PC-9 (cell line): ENCODE results near the gene SEC23B. TPM values are rescaled to one million over a fixed set of nuclear protein-coding genes. Genes with fewer than 3 reads are reported as not detected.

Experiments used
- BruUV-seq: library from RNA; stranded (reverse); fragments of 400-500 nt; replicated peaks from 2 replicates; lab custom pipeline; 2021; lab: Mats Ljungman, UMichigan
- CTCF ChIA-PET: fragments of 300-600 bp; sonication (Branson Sonifier 250); formaldehyde crosslinking; loops from one replicate; lab custom pipeline; 2022; ENCODE audit warnings: antibody characterized with exemption; lab: Charles Lee
- POLR2A ChIA-PET: fragments of 300-600 bp; sonication (Branson Sonifier 250); formaldehyde crosslinking; loops from one replicate; lab custom pipeline; 2022; ENCODE audit warnings: antibody characterized with exemption; ENCODE audit not compliant: unreplicated experiment; lab: Charles Lee
- DNase-seq, 2 experiments: peaks; one replicate each; pipeline versions ENCODE4 v3.0.0 to v3.0.0-alpha.2; 2015 to 2022; ENCODE audit warnings: mixed read lengths in 1 of 2
- H2AFZ ChIP-seq: fragments of 200-600 bp; sonication (generic); 2 replicates; pipeline ENCODE4 v1.8.1; 2017; ENCODE audit warnings: antibody characterized with exemption
- H3F3A ChIP-seq: fragments of 200-600 bp; sonication (generic); 2 replicates; pipeline ENCODE4 v1.8.1; 2017; ENCODE audit warnings: antibody characterized with exemption, mild to moderate bottlenecking, low read depth; ENCODE audit not compliant: insufficient read depth
- H3K27ac ChIP-seq: fragments of 200-600 bp; sonication (generic); 2 replicates; pipeline ENCODE4 v1.6.1; 2016; ENCODE audit warnings: mixed run types
- H3K27me3 ChIP-seq: fragments of 200-600 bp; sonication (generic); 2 replicates; pipeline ENCODE4 v1.6.1; 2016; ENCODE audit warnings: low read depth, mixed run types; ENCODE audit not compliant: insufficient read depth
- H3K36me3 ChIP-seq: fragments of 200-600 bp; sonication (generic); 2 replicates; pipeline ENCODE4 v1.6.1; 2016; ENCODE audit warnings: low read depth, mixed run types
- H3K4me1 ChIP-seq: fragments of 200-600 bp; sonication (generic); replicated peaks from 2 replicates; pipeline ENCODE4 v1.6.1; 2016; ENCODE audit warnings: mixed run types; ENCODE audit not compliant: insufficient read depth
- H3K4me2 ChIP-seq: fragments of 200-600 bp; sonication (generic); 2 replicates; pipeline ENCODE4 v1.6.1; 2017; ENCODE audit warnings: mixed run types
- H3K4me3 ChIP-seq: fragments of 200-600 bp; sonication (generic); 2 replicates; pipeline ENCODE4 v1.6.1; 2016; ENCODE audit warnings: mixed run types
- H3K79me2 ChIP-seq: fragments of 200-600 bp; sonication (generic); 2 replicates; pipeline ENCODE4 v1.6.1; 2017; ENCODE audit warnings: low read depth, mixed run types
- H3K9me2 ChIP-seq: fragments of 200-600 bp; sonication (generic); 2 replicates; pipeline ENCODE4 v1.8.1; 2017; ENCODE audit warnings: mild to moderate bottlenecking; ENCODE audit not compliant: insufficient read depth
- H3K9me3 ChIP-seq: fragments of 200-600 bp; sonication (generic); 2 replicates; pipeline ENCODE4 v1.8.1; 2016; ENCODE audit warnings: low read depth; ENCODE audit not compliant: insufficient read depth
- H4K20me1 ChIP-seq: fragments of 200-600 bp; sonication (generic); 2 replicates; pipeline ENCODE4 v1.8.1; 2017; ENCODE audit not compliant: insufficient read depth
- EZH2 ChIP-seq: fragments of 200-600 bp; sonication (generic); IDR thresholded peaks from 2 replicates; pipeline ENCODE4 v1.8.0; 2017; ENCODE audit warnings: antibody characterized with exemption, low read depth
- intact Hi-C: fragments of 100-400 bp; cut with micrococcal nuclease; formaldehyde crosslinking; loops from one replicate; pipeline ENCODE4 v1.10.0; 2022; ENCODE audit not compliant: unreplicated experiment
- total RNA-seq: library from RNA; stranded (reverse); gene quantifications from 2 replicates; pipeline ENCODE4 v1.2.3, GENCODE V29; 2021
- TF ChIP-seq, protein P1 (sequence below): fragments of 200-600 bp; sonication (generic); conservative IDR thresholded peaks from 2 replicates; pipeline ENCODE4 v1.6.1; 2017; ENCODE audit warnings: mixed run types, antibody characterized with exemption, mild to moderate bottlenecking, moderate library complexity

SEC23B gene
- total RNA-seq, 1 experiment from 2014 or later = 78.5 TPM

GRCh38 chr20:18533491-18533890 is 25.8 kb downstream of the SEC23B start:
- Histone ChIP-seq H3K9me3 (no peaks in the 10 kb centered on the region), H4K20me1 (no peaks in the 10 kb centered on the region), H3K4me3 (no peak overlapping the region), H3K9me2 (no peaks in the 10 kb centered on the region), H3K79me2 (no peaks in the 10 kb centered on the region), H3F3A (no peaks in the 10 kb centered on the region), H3K36me3 (peaks cover 35% of the 10 kb centered on the region), H3K27ac (no peak overlapping the region), H2AFZ (no peak overlapping the region), H3K4me2 (no peak overlapping the region), H3K27me3 (no peaks in the 10 kb centered on the region), H3K4me1 (no peaks in the 10 kb centered on the region)
- intact Hi-C loops = no loop called here
- POLR2A ChIA-PET = no interaction called here
- CTCF ChIA-PET = no interaction called here
- no peak for DNase-seq
- no TSS peak for BruUV-seq
- no peak for TF ChIP-seq EZH2
- TF ChIP-seq, protein P1, sequence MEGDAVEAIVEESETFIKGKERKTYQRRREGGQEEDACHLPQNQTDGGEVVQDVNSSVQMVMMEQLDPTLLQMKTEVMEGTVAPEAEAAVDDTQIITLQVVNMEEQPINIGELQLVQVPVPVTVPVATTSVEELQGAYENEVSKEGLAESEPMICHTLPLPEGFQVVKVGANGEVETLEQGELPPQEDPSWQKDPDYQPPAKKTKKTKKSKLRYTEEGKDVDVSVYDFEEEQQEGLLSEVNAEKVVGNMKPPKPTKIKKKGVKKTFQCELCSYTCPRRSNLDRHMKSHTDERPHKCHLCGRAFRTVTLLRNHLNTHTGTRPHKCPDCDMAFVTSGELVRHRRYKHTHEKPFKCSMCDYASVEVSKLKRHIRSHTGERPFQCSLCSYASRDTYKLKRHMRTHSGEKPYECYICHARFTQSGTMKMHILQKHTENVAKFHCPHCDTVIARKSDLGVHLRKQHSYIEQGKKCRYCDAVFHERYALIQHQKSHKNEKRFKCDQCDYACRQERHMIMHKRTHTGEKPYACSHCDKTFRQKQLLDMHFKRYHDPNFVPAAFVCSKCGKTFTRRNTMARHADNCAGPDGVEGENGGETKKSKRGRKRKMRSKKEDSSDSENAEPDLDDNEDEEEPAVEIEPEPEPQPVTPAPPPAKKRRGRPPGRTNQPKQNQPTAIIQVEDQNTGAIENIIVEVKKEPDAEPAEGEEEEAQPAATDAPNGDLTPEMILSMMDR = no peak

GRCh38 chr20:18533978-18534644 is 26.4 kb downstream of the SEC23B start:
- no TSS peak for BruUV-seq
- no peaks in the 10 kb centered on the region for H3K27me3 ChIP-seq
- no peaks in the 10 kb centered on the region for H3K4me1 ChIP-seq
- H3K36me3 ChIP-seq = peaks cover 35% of the 10 kb centered on the region
- H3F3A ChIP-seq = no peaks in the 10 kb centered on the region
- no peaks in the 10 kb centered on the region for H4K20me1 ChIP-seq
- no peak overlapping the region for H2AFZ ChIP-seq
- H3K4me2 ChIP-seq = no peak overlapping the region
- no peaks in the 10 kb centered on the region for H3K9me2 ChIP-seq
- no peaks in the 10 kb centered on the region for H3K79me2 ChIP-seq
- ChIA-PET CTCF (no interaction called here), POLR2A (no interaction called here)
- TF ChIP-seq, protein P1 = no peak
- no peak for TF ChIP-seq EZH2
- H3K27ac ChIP-seq = no peak overlapping the region
- no peak overlapping the region for H3K4me3 ChIP-seq
- H3K9me3 ChIP-seq = no peaks in the 10 kb centered on the region
- intact Hi-C loops = no loop called here
- DNase-seq = no peak

DNA sequence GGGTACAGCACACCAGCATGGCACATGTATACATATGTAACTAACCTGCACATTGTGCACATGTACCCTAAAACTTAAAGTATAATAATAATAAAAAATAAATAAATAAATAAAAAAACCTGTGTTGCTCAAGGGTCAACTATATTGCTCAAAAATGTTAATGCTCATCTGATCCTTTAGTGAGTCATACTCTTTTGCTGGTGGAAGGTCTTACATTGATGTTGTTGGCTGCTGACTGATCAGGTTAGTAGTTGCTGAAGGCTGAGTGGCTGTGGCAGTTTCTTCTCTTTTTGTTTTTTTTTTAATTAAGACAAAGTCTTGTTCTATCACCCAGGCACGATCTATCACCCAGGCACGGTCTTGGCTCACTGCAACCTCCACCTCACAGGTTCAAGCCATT is 29.9 kb downstream of the SEC23B start:
- H3K9me3 ChIP-seq = no peaks in the 10 kb centered on the region
- BruUV-seq = no TSS peak
- POLR2A ChIA-PET = interaction anchor here (0.7 kb wide), 1 partner anchor 207 kb away, joined by 8 read pairs; no protein-coding TSS in a partner anchor
- no peaks in the 10 kb centered on the region; the same call in 1 of the 2 replicates for H4K20me1 ChIP-seq
- no peaks in the 10 kb centered on the region for H3K9me2 ChIP-seq
- H3K27ac ChIP-seq = no peak overlapping the region
- 0 out of 2 replicates have a peak, but pooled peaks cover 4% of the 10 kb centered on the region for H3F3A ChIP-seq
- H3K79me2 ChIP-seq = no peaks in the 10 kb centered on the region
- TF ChIP-seq, protein P1 = no peak
- TF ChIP-seq EZH2 = no peak
- H3K36me3 ChIP-seq = peaks cover 33% of the 10 kb centered on the region
- CTCF ChIA-PET = no interaction called here
- H3K4me3 ChIP-seq = no peak overlapping the region
- no peak overlapping the region for H3K4me2 ChIP-seq
- H3K4me1 ChIP-seq = no peaks in the 10 kb centered on the region
- H3K27me3 ChIP-seq = no peaks in the 10 kb centered on the region
- no peak for DNase-seq
- intact Hi-C loops = no loop called here
- no peak overlapping the region for H2AFZ ChIP-seq
